IPS DF 4.7 (cell line): ENCODE measurements around the gene EFCAB8.
"Not testable (repeated sequence)": the region's sequence is repeated elsewhere in the genome, so short reads cannot be mapped to it uniquely, and the experiment has no call there.

ENCODE experiments used
- DNase-seq: peaks from one replicate; pipeline ENCODE4 v3.0.0-alpha.2; 2013; ENCODE audit warnings: low spot score; ENCODE audit errors: extremely low read depth

The EFCAB8 gene

GRCh38 chr20:32970115-32970972 lies 111.6 kb downstream of the EFCAB8 start:
- no peak for DNase-seq

GRCh38 chr20:32970973-32971300 lies 112.2 kb downstream of the EFCAB8 start:
- DNase-seq: no peak

GRCh38 chr20:32971703-32972161 lies 113.0 kb downstream of the EFCAB8 start:
- DNase-seq: no peak

- DNase-seq: no peak
Observed at GRCh38 chr20:32972181-32973076, 113.7 kb downstream of the EFCAB8 start.

- DNase-seq: no peak
Observed at GRCh38 chr20:32973077-32973717, 114.5 kb downstream of the EFCAB8 start.

GRCh38 chr20:32974204-32975064 lies 115.7 kb downstream of the EFCAB8 start:
- DNase-seq: not testable (repeated sequence)

- not testable (repeated sequence) for DNase-seq
Observed at GRCh38 chr20:32975121-32975520, 116.4 kb downstream of the EFCAB8 start.

- DNase-seq: no peak
Observed at GRCh38 chr20:32975698-32976674, 117.3 kb downstream of the EFCAB8 start.

- DNase-seq: no peak
Observed at GRCh38 chr20:32976746-32977145, 118.0 kb downstream of the EFCAB8 start.

GRCh38 chr20:32977281-32978008 lies 118.7 kb downstream of the EFCAB8 start:
- no peak for DNase-seq

GRCh38 chr20:32978009-32978335 lies 119.2 kb downstream of the EFCAB8 start:
- no peak for DNase-seq

- no peak for DNase-seq
Observed at GRCh38 chr20:32979201-32979998, 120.7 kb downstream of the EFCAB8 start.

- DNase-seq: no peak
Observed at GRCh38 chr20:32980131-32980941, 121.6 kb downstream of the EFCAB8 start.

- DNase-seq: no peak
Observed at GRCh38 chr20:32980990-32981389, 122.3 kb downstream of the EFCAB8 start.

- DNase-seq: no peak
Observed at GRCh38 chr20:32982617-32983458, 124.1 kb downstream of the EFCAB8 start.

- DNase-seq: no peak
Observed at GRCh38 chr20:32983459-32984112, 124.9 kb downstream of the EFCAB8 start.
